ENCODE data around the gene HS2ST1. TPM values are rescaled to one million over a fixed set of nuclear protein-coding genes. Genes with fewer than 3 reads are reported as not detected.

The HS2ST1 gene
- total and polyA plus RNA-seq, 10 of the 15 experiments (the other 5 are each of a cell fraction or from before 2014, with no cell fraction given) = 5.4 to 30.8 (median 18.6) TPM

- TF ChIP-seq CEBPZ (IDR thresholded peaks at IDR 0.05; ENCODE audit: low read depth, low read length) = no peak
- TF ChIP-seq LARP7 (IDR thresholded peaks at IDR 0.05) = no peak
- no peak for TF ChIP-seq SUPT20H (IDR thresholded peaks at IDR 0.05; ENCODE audit: borderline replicate concordance, control insufficient read depth, low read depth, low read length)
- no peak for TF ChIP-seq STAT1 (conservative IDR thresholded peaks at IDR 0.05)
Observed at GRCh38 chr1:86933562-86934377, 19.3 kb downstream of the HS2ST1 start (continued).

DNA sequence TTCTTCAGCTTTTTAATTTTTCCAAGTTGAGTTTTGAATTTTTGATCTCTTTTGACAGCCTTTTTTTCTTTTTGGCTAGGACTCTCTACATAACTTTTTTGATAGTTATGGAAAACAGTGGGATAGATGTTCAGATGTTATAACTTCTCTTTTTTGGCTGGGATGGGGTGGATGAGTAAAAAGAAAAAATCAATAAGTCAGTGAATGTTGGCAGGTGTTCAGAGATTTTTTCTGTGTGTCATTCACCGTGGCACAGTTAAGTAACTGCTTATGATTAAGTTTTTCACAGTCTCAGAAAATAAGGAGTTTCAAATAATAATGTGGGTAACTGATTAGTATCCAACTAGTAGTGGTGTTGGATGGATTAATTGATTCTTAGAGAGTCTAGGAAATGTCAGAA, 24.0 kb downstream of the HS2ST1 start:
- Histone ChIP-seq H3K27me3 (replicated peaks in 1 of 2; ENCODE audit: control insufficient read depth in 2 of 2, insufficient read depth in 2 of 2, low read length in 1 of 2) (no peaks in the 10 kb centered on the region), H3K27ac (ENCODE audit: control insufficient read depth, insufficient read depth) (no peak overlapping the region), H3K9ac (ENCODE audit: control insufficient read depth, insufficient read depth, low read length) (no peak overlapping the region), H2AFZ (ENCODE audit: control insufficient read depth, low read depth, low read length) (no peak overlapping the region), H3K4me1 (ENCODE audit: control insufficient read depth, insufficient read depth, low read length) (no peaks in the 10 kb centered on the region), H3K9me3 (replicated peaks; ENCODE audit: control insufficient read depth, insufficient read depth, low read length) (no peaks in the 10 kb centered on the region; the same call in 1 of the 3 replicates), H3K36me3 (ENCODE audit: control insufficient read depth in 2 of 2, insufficient read depth in 2 of 2, low read length in 1 of 2) (no peaks in the 10 kb centered on the region), H3K4me2 (ENCODE audit: control insufficient read depth, insufficient read depth) (no peak overlapping the region; the same call in 1 of the 2 replicates), H3K79me2 (ENCODE audit: control insufficient read depth, insufficient read depth, low read length) (peaks cover 58% of the 10 kb centered on the region), H4K20me1 (ENCODE audit: control insufficient read depth, insufficient read depth) (0 out of 2 replicates have a peak, but pooled peaks cover 3% of the 10 kb centered on the region), H3K4me3 (no peak overlapping the region)
- FAIRE-seq (no peak), DNase-seq (ENCODE audit: low read depth, low spot score) (no peak), ATAC-seq (peak; percentile 26)
- RAD21 ChIA-PET (ENCODE audit: unreplicated experiment) = interaction anchor here (0.6 to 2.6 kb wide), 7 partner anchors 11 to 145 kb away, joined by 3 to 18 read pairs (median 3); partner anchors contain the start of genes HS2ST1 and SELENOF
- TF ChIP-seq MEF2A (IDR thresholded peaks at IDR 0.05; ENCODE audit: insufficient read depth, low read depth, low read length) = no peak
- TF ChIP-seq EP300 (IDR thresholded peaks at IDR 0.05; ENCODE audit: borderline replicate concordance in 1 of 2, control insufficient read depth in 1 of 2, low read depth in 2 of 2, low read length in 2 of 2) = no peak
- TF ChIP-seq, protein P1, sequence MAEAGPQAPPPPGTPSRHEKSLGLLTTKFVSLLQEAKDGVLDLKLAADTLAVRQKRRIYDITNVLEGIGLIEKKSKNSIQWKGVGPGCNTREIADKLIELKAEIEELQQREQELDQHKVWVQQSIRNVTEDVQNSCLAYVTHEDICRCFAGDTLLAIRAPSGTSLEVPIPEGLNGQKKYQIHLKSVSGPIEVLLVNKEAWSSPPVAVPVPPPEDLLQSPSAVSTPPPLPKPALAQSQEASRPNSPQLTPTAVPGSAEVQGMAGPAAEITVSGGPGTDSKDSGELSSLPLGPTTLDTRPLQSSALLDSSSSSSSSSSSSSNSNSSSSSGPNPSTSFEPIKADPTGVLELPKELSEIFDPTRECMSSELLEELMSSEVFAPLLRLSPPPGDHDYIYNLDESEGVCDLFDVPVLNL (IDR thresholded peaks at IDR 0.05; ENCODE audit: low read depth, low read length) = no peak
- WGBS (ENCODE audit: insufficient coverage, insufficient replicate concordance, low lambda C conversion rate, missing lambda C conversion rate) = 32% methylated on average over 1 of the region's 1 CpG
- BruUV-seq (replicated peaks) = no TSS peak
- SMC1A ChIA-PET (ENCODE audit: uncharacterized antibody, unreplicated experiment) = interaction anchor here (1.3 to 3.4 kb wide), 5 partner anchors 11 to 119 kb away, joined by 3 to 23 read pairs (median 5); partner anchors contain the start of genes HS2ST1 and SELENOF
- POLR2A ChIA-PET = no interaction called here
- in situ Hi-C loops (cut with MboI) (no loop called here), intact Hi-C loops (cut with micrococcal nuclease; ENCODE audit: unreplicated experiment) (no loop called here)
- CTCF ChIA-PET = interaction anchor here (1.5 to 1.9 kb wide), 2 partner anchors 26 to 31 kb away, joined by 5 to 6 read pairs; no protein-coding TSS in a partner anchor
